KBM-7 (cell line): ENCODE data around the gene RNF213.
"Not testable (repeated sequence)": the region's sequence is repeated elsewhere in the genome, so short reads cannot be mapped to it uniquely, and the experiment has no call there.

ENCODE experiments used
- DNase-seq: peaks from one replicate; pipeline ENCODE4 v3.0.0-alpha.2; 2015
- in situ Hi-C: fragments of 300-500 bp; cut with MboI; formaldehyde crosslinking; loops from 2 replicates; pipeline ENCODE4 v1.14.3; 2020; ENCODE audit warnings: low sequenced_read_pairs, low pct_unique_long_range_greater_than_20kb, mixed read lengths

RNF213 gene

GRCh38 chr17:80223142-80223815 lies 37.4 kb upstream of the RNF213 start:
- in situ Hi-C loops, result no loop called here
- no peak for DNase-seq

- no peak for DNase-seq
- in situ Hi-C loops, result no loop called here
Observed at GRCh38 chr17:80223838-80224497, 36.7 kb upstream of the RNF213 start.

GRCh38 chr17:80224683-80225082 lies 36.0 kb upstream of the RNF213 start:
- in situ Hi-C loops, result no loop called here
- DNase-seq, result no peak

GRCh38 chr17:80225230-80225629 lies 35.4 kb upstream of the RNF213 start:
- in situ Hi-C loops, result no loop called here
- DNase-seq, result no peak

- no peak for DNase-seq
- in situ Hi-C loops, result no loop called here
Observed at GRCh38 chr17:80227156-80227555, 33.5 kb upstream of the RNF213 start.

- DNase-seq, result no peak
- in situ Hi-C loops, result no loop called here
Observed at GRCh38 chr17:80227666-80228065, 33.0 kb upstream of the RNF213 start.

- DNase-seq, result no peak
- in situ Hi-C loops, result no loop called here
Observed at GRCh38 chr17:80228477-80228876, 32.2 kb upstream of the RNF213 start.

GRCh38 chr17:80229011-80229410 lies 31.6 kb upstream of the RNF213 start:
- DNase-seq, result no peak
- in situ Hi-C loops, result no loop called here

GRCh38 chr17:80232438-80232837 lies 28.2 kb upstream of the RNF213 start:
- no peak for DNase-seq
- in situ Hi-C loops, result no loop called here

GRCh38 chr17:80233202-80233601 lies 27.4 kb upstream of the RNF213 start:
- DNase-seq, result no peak
- in situ Hi-C loops, result no loop called here

- in situ Hi-C loops, result no loop called here
Observed at GRCh38 chr17:80236911-80237310, 23.7 kb upstream of the RNF213 start.

GRCh38 chr17:80237386-80237785 lies 23.3 kb upstream of the RNF213 start:
- in situ Hi-C loops, result no loop called here
- no peak for DNase-seq

More at GRCh38 chr17:80236911-80237310, 23.7 kb upstream of the RNF213 start:
- DNase-seq, result no peak

- DNase-seq, result no peak
- in situ Hi-C loops, result no loop called here
Observed at GRCh38 chr17:80242505-80242904, 18.1 kb upstream of the RNF213 start.

GRCh38 chr17:80243526-80244433 lies 16.9 kb upstream of the RNF213 start:
- in situ Hi-C loops, result no loop called here
- no peak for DNase-seq

GRCh38 chr17:80244448-80244847 lies 16.2 kb upstream of the RNF213 start:
- in situ Hi-C loops, DNase-seq: not testable (repeated sequence)

GRCh38 chr17:80244871-80245509 lies 15.7 kb upstream of the RNF213 start:
- in situ Hi-C loops, result no loop called here
- DNase-seq, result no peak

GRCh38 chr17:80245566-80246265 lies 14.9 kb upstream of the RNF213 start:
- in situ Hi-C loops, result no loop called here
- no peak for DNase-seq

GRCh38 chr17:80246266-80246681 lies 14.4 kb upstream of the RNF213 start:
- in situ Hi-C loops, result no loop called here
- DNase-seq, result no peak

- no peak for DNase-seq
- in situ Hi-C loops, result no loop called here
Observed at GRCh38 chr17:80246726-80247125, 13.9 kb upstream of the RNF213 start.
